Activated B cell treated with CpG ODN at 0.5 μM for 24 hours (primary cell): ENCODE results near the gene PAFAH2. TPM values are rescaled to one million over a fixed set of nuclear protein-coding genes. Genes with fewer than 3 reads are reported as not detected.

Experiments
- ATAC-seq: fragments of 200-7000 bp; cut with Tn5 transposase; one replicate; pipeline ENCODE4 v1.10.0; 2021; ENCODE audit warnings: low read depth, mild to moderate bottlenecking, moderate library complexity
- CTCF ChIA-PET: fragments of 350-600 bp; sonication (Branson Sonifier 250); formaldehyde crosslinking; loops from one replicate; lab custom pipeline; 2021; ENCODE audit warnings: antibody characterized with exemption; lab: Charles Lee
- POLR2A ChIA-PET: fragments of 350-600 bp; sonication (Branson Sonifier 250); formaldehyde crosslinking; loops from one replicate; lab custom pipeline; 2021; ENCODE audit warnings: antibody characterized with exemption; lab: Charles Lee
- DNase-seq: peaks from one replicate; pipeline ENCODE4 v3.0.0; 2022
- H3K27ac Mint-ChIP-seq: one replicate; pipeline ENCODE4 v1.8.0; 2020; ENCODE audit warnings: mixed read lengths
- H3K27me3 Mint-ChIP-seq: one replicate; pipeline ENCODE4 v1.8.0; 2021; ENCODE audit warnings: mixed read lengths
- H3K36me3 Mint-ChIP-seq: one replicate; pipeline ENCODE4 v1.8.0; 2021; ENCODE audit warnings: low read depth, mixed read lengths
- H3K4me1 Mint-ChIP-seq: one replicate; pipeline ENCODE4 v1.8.0; 2021; ENCODE audit warnings: mixed read lengths
- H3K4me3 Mint-ChIP-seq: one replicate; pipeline ENCODE4 v1.8.0; 2020; ENCODE audit warnings: mild to moderate bottlenecking, mixed read lengths
- H3K9me3 Mint-ChIP-seq: one replicate; pipeline ENCODE4 v1.8.0; 2020; ENCODE audit warnings: mixed read lengths
- CTCF ChIP-seq: fragments of 200-600 bp; IDR thresholded peaks from one replicate; pipeline ENCODE4 v1.8.0; 2022; ENCODE audit warnings: antibody characterized with exemption, mild to moderate bottlenecking
- intact Hi-C: fragments of 100-400 bp; cut with micrococcal nuclease; formaldehyde crosslinking; loops from one replicate; pipeline ENCODE4 v1.15.1; 2024
- total RNA-seq: library from RNA; stranded (reverse); gene quantifications from 2 replicates; pipeline ENCODE4 v1.2.3, GENCODE V29; 2022

The PAFAH2 gene
- total RNA-seq, 1 donor from 2014 or later, result 5.4 TPM

DNA sequence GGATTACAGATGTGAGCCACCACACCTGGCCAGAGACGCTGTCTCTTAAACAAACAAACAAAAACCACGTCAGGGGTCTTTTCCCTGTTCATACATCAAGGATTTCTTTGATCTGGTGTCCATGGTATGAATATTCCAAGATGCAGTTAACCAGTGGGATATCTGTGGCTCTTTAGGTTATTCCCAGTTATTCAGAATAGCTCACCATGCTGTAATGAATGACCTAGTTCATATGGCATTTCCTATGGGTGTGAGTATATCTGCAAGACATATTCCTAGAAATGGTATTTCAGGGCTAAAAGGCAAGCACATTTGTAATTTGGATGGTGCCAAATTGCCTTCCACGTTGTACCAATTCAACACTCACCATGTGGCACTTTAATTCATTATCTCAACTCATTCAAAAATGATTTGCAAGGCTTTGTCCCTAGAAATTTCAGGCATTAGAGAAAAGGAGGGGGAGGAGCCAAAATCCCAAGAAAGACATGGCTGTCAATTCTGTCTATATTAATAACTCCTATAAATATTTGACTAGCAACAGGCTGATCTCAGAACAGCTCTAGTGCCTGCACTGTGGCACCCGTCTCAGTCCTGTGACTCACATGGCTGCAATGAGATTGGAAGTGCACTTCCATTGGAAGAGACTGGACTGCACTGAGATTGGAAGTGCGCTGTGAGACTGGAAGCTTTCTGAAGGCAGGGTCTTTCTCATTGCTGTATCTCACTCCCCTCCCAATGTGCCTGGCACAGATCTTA, 85.6 kb downstream of the PAFAH2 start:
- ChIA-PET POLR2A (no interaction called here), CTCF (no interaction called here)
- ATAC-seq (no peak), DNase-seq (no peak)
- no peak for TF ChIP-seq CTCF
- Mint-ChIP-seq H3K27ac (no peak overlapping the region), H3K9me3 (peaks cover 2% of the 10 kb centered on the region), H3K4me1 (peaks cover 8% of the 10 kb centered on the region), H3K36me3 (no peaks in the 10 kb centered on the region), H3K4me3 (no peak overlapping the region), H3K27me3 (no peaks in the 10 kb centered on the region)
- intact Hi-C loops, result no loop called here

DNA sequence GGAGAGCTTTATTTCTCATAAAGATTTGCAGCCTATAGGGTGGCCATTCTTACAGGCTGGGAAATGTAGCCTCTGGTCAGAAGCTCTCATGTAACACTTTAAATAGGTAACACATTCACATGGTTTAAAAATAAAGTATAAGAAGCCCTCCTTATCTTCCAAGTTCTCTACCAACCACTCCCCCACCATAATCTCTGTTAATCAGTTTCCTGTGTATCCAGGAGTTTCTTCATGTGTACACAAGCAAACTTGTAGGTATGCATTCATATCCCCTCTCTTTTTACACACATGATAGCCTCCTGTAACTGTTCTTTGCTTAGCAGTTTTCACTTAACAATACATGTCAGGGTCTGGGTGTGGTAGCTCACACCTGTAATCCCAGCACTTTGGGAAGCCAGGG, 86.7 kb downstream of the PAFAH2 start:
- Mint-ChIP-seq H3K9me3 (peaks cover 2% of the 10 kb centered on the region), H3K4me3 (no peak overlapping the region), H3K36me3 (no peaks in the 10 kb centered on the region), H3K27ac (no peak overlapping the region), H3K27me3 (no peaks in the 10 kb centered on the region), H3K4me1 (peaks cover 12% of the 10 kb centered on the region)
- no peak for TF ChIP-seq CTCF
- ATAC-seq (no peak), DNase-seq (no peak)
- intact Hi-C loops, result no loop called here
- CTCF ChIA-PET, result no interaction called here
- POLR2A ChIA-PET, result no interaction called here

Other genes with a start within 250 kb of the PAFAH2 start
- gene SELENON, start 197.9 kb downstream of the PAFAH2 start, total RNA-seq, result 13.5 and 15.1 TPM in 2 replicates
- gene MTFR1L, start 178.1 kb downstream of the PAFAH2 start, total RNA-seq, result 34.6 and 35.3 TPM in 2 replicates
- 0.42 and 0.64 TPM in 2 replicates for gene AUNIP, start 138.6 kb downstream of the PAFAH2 start, total RNA-seq
- gene PAQR7, start 122.4 kb downstream of the PAFAH2 start, total RNA-seq, result 3.7 and 4.6 TPM in 2 replicates
- gene STMN1, start 91.6 kb downstream of the PAFAH2 start, total RNA-seq, result 24.8 and 25.6 TPM in 2 replicates
- gene EXTL1, start 23.7 kb upstream of the PAFAH2 start, total RNA-seq, result not detected in 2 replicates
- gene SLC30A2, start 48.1 kb upstream of the PAFAH2 start, total RNA-seq, result not detected in 2 replicates
- not detected in 2 replicates for gene TRIM63, start 69.6 kb upstream of the PAFAH2 start, total RNA-seq
- gene PDIK1L, start 113.8 kb upstream of the PAFAH2 start, total RNA-seq, result 9.4 and 10.5 TPM in 2 replicates
- not detected in 2 replicates for gene FAM110D, start 161.0 kb upstream of the PAFAH2 start, total RNA-seq
- gene C1orf232, start 170.9 kb upstream of the PAFAH2 start, total RNA-seq, result not detected in 2 replicates
- 36.0 and 37.1 TPM in 2 replicates for gene ZNF593, start 171.8 kb upstream of the PAFAH2 start, total RNA-seq
- gene ZNF593OS, start 173.8 kb upstream of the PAFAH2 start, total RNA-seq, result not detected in 2 replicates
- gene CNKSR1, start 179.4 kb upstream of the PAFAH2 start, total RNA-seq, result 2.7 and 4.8 TPM in 2 replicates
- not detected in 2 replicates for gene CATSPER4, start 192.5 kb upstream of the PAFAH2 start, total RNA-seq
- gene CEP85, start 236.1 kb upstream of the PAFAH2 start, total RNA-seq, result 13.8 and 16.4 TPM in 2 replicates